WI38 (cell line): ENCODE data around the gene RAB30.

Experiments used
- H3K4me3 ChIP-seq: 2 replicates; pipeline ENCODE4 v1.5.1; 2011; ENCODE audit warnings: low read depth, mild to moderate bottlenecking, control low read depth, low read length
- TF ChIP-seq, protein P1 (sequence below): IDR thresholded peaks from 2 replicates; pipeline ENCODE4 v1.5.1; 2012; ENCODE audit warnings: low read depth, mild to moderate bottlenecking, control low read depth, low read length

RAB30 gene

DNA sequence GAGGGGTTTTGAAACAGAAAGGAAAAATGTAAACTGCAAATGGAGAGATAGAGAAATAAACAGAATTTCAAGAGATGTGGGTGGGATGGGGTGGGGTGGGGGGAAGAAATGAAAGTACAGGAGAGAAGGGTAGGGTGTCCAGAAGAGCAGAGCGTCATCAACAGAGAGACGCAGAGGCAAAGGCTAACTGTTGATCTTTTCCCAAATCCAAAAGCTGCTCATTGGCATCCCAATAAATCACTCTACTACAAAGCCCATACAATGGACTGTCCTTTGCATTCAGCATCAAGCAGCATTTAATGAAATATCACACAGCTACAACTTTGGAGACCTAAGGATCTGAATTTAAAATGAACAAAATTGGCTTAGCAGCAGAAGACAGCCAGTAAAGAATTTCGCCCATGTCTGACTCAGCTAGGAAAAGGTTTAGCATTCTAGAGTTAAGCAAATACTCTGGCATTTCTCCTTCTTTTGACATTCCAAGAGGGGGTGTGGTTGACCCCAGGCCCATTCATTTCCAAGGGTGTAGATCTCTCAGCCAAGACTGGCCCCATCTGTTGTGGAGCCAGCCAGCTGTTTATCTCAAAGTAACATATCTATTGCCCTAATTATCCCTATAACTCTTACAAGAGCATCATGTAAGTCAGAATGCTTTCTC is 1.5 kb downstream of the RAB30 start:
- TF ChIP-seq, protein P1, sequence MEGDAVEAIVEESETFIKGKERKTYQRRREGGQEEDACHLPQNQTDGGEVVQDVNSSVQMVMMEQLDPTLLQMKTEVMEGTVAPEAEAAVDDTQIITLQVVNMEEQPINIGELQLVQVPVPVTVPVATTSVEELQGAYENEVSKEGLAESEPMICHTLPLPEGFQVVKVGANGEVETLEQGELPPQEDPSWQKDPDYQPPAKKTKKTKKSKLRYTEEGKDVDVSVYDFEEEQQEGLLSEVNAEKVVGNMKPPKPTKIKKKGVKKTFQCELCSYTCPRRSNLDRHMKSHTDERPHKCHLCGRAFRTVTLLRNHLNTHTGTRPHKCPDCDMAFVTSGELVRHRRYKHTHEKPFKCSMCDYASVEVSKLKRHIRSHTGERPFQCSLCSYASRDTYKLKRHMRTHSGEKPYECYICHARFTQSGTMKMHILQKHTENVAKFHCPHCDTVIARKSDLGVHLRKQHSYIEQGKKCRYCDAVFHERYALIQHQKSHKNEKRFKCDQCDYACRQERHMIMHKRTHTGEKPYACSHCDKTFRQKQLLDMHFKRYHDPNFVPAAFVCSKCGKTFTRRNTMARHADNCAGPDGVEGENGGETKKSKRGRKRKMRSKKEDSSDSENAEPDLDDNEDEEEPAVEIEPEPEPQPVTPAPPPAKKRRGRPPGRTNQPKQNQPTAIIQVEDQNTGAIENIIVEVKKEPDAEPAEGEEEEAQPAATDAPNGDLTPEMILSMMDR: no peak
- peak overlapping the region; percentile 97 for H3K4me3 ChIP-seq

DNA sequence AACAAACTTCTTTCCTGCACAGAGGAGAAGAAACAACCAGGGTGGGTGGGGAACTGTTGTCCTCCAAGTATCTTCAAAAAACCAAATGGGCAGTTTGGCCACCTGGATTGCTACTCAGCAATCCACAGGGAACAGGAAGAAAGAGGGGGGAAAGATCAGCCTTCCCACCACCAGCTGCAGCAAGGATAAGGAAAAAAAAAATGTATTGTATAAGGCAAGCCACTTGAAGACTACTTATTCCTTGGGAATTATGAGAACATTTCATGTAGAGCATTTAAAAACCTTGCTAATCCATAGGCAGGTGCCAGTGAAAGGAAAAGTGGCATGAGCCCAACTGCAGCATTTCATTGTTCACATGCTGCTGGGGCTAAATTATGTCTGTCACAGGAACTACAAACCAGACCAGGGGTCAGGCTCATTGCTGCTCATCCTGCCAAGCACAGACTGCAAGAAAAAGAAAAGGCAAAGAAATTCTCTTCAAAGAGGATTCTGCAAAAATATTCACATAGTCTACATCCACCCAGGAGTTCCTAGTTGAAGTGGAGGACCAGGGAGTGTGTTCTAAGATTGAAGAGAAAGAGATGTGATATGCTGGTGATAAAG is 2.2 kb downstream of the RAB30 start:
- H3K4me3 ChIP-seq: peak overlapping the region; percentile 97
- TF ChIP-seq, protein P1: no peak

DNA sequence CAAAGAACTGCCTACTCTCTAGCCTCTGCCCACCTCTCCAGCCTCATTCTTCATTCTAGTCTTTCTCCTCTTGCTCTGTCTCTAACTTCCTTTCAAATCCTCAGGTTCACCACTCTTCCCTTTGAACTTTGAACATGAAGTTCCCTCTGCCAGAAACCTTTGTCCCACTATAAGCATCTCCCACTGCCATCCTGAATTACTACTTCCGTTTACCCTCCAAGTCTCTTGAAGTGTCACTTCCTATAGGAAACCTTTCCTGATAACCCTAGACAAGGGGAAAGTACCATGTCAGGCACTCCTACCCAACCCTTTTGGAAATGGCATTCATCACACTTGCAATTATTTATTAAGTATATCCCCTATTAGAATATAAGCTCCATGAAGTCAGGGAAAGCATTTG is 3.1 kb downstream of the RAB30 start:
- TF ChIP-seq, protein P1: no peak
- H3K4me3 ChIP-seq: no peak overlapping the region

DNA sequence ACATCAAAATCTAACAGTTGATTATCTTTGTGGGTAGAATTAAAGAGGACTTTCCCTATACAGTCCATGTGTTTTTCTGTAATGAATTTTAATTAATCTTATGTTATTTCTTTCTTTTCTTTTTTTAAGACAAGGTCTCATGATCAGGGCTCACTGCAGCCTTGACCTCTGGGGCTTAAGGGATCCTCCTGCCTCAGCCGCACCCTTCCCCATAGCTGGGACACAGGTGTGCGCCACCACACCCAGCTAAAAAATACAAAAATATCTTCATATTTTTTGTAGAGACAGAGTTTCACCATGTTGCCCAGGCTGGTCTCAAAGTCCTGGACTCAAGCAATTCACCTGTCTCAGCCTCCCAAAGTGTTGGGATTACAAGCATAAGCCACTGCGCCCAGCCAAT is 7.7 kb downstream of the RAB30 start:
- no peak overlapping the region for H3K4me3 ChIP-seq
- TF ChIP-seq, protein P1: no peak

DNA sequence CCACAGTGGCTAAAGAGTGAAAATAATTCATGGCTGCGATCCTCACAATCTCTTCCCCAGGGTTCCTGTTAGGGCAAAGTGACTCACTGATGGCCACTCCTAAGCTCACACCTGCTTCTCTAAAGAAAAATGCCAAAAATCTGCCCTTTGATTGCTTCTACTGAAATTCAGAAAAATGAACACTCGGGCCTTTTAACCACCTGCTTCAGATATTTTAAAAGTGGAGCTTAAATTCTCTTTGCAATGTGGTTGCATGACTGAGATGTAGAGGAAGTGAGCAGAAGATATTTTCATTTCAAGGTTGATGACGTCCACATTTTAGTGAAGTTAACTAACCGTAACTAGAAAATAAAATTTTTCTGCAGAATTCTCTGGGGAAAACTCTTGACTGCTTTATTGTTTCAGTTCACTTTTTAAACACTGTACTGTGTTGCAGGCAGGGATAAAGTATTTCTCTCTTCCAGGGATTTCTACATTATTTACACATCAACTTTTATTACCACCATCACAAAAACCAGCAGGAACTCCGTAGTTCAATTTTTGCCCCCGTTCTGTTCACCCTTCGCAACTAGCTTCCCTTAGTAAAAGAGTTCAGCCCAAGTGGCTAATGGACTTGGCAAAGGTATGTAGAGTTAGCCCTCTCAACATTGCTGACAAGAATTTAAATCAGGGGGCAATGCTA is 8.5 kb downstream of the RAB30 start:
- TF ChIP-seq, protein P1: no peak
- H3K4me3 ChIP-seq: no peak overlapping the region

DNA sequence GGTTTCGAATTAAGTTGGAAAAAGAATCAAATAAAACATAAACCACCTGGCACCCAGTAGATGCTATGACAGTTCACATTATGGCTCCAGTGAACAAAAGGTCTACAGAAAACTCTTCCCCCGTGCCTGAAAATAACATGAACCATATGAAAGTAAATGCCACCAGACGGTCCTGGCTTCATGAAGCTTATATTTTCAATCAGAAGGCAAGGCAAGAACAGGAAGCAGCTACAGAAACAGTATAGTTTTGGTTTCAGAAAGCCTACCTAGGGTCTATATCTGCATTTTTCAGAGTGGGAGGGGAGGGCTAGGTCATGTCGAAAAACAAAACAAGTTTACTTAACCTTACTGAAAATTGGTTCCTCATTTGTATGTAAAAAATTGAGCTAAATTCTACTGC is 9.8 kb downstream of the RAB30 start:
- TF ChIP-seq, protein P1: no peak
- H3K4me3 ChIP-seq: no peak overlapping the region

DNA sequence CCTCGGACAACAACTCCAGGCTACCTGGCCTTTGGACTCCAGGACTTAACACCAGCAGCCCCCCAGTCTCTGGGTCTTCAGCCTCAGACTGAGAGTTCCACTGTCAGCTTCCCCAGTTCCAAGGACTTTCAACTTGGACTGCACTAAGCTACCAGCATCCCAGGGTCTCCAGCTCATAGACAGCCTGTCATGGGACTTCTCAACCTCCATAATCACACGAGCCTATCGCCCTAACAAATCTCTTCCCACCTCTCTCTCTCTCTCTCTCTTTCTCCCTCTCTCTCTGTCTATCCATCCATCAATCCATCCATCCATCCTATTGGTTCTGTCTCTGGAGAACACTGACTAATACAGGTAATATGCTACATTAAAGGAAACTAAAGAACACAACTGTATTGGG is 10.7 kb downstream of the RAB30 start:
- TF ChIP-seq, protein P1: no peak
- no peak overlapping the region for H3K4me3 ChIP-seq
